Neural progenitor cell (in vitro differentiated cells): Measurements from ENCODE around the gene SEMA4D. TPM values are rescaled to one million over a fixed set of nuclear protein-coding genes. Genes with fewer than 3 reads are reported as not detected.
"Not testable (repeated sequence)": the region's sequence is repeated elsewhere in the genome, so short reads cannot be mapped to it uniquely, and the experiment has no call there.

ENCODE experiments used
- DNase-seq: peaks from one replicate; pipeline ENCODE4 v3.0.0-alpha.2; 2016; ENCODE audit warnings: low spot score
- H2AFZ ChIP-seq: fragments of 200-600 bp; sonication (generic); replicated peaks from 2 replicates; pipeline ENCODE4 v1.6.1; 2016; ENCODE audit warnings: antibody characterized with exemption
- H3F3A ChIP-seq: fragments of 200-600 bp; sonication (generic); 2 replicates; pipeline ENCODE4 v1.6.1; 2016; ENCODE audit warnings: antibody characterized with exemption, low read depth
- H3K27ac ChIP-seq: fragments of 200-600 bp; sonication (generic); 2 replicates; pipeline ENCODE4 v1.5.1; 2016; ENCODE audit warnings: mild to moderate bottlenecking
- H3K27me3 ChIP-seq: fragments of 200-600 bp; sonication (generic); 2 replicates; pipeline ENCODE4 v1.6.1; 2016; ENCODE audit warnings: mild to moderate bottlenecking, moderate library complexity
- H3K36me3 ChIP-seq: fragments of 200-600 bp; sonication (generic); 2 replicates; pipeline ENCODE4 v1.5.1; 2016
- H3K4me1 ChIP-seq: fragments of 200-600 bp; sonication (generic); 2 replicates; pipeline ENCODE4 v1.6.1; 2016; ENCODE audit warnings: mixed run types
- H3K4me2 ChIP-seq: fragments of 200-600 bp; sonication (generic); 2 replicates; pipeline ENCODE4 v1.6.1; 2016
- H3K4me3 ChIP-seq: fragments of 200-600 bp; sonication (generic); 2 replicates; pipeline ENCODE4 v1.5.1; 2016
- H3K79me2 ChIP-seq: fragments of 200-600 bp; sonication (generic); 2 replicates; pipeline ENCODE4 v1.6.1; 2016; ENCODE audit warnings: low read depth
- H3K9ac ChIP-seq: fragments of 200-600 bp; sonication (generic); 2 replicates; pipeline ENCODE4 v1.6.1; 2016
- H3K9me3 ChIP-seq: fragments of 200-600 bp; sonication (generic); 2 replicates; pipeline ENCODE4 v1.5.1; 2016; ENCODE audit warnings: low read depth
- H4K20me1 ChIP-seq: fragments of 200-600 bp; sonication (generic); 2 replicates; pipeline ENCODE4 v1.6.1; 2016; ENCODE audit warnings: low read depth
- H3K27ac Mint-ChIP-seq: 3 replicates; pipeline ENCODE4 v1.8.0; 2021; ENCODE audit warnings: mixed read lengths
- H3K27me3 Mint-ChIP-seq: 2 replicates; pipeline ENCODE4 v1.8.0; 2022; ENCODE audit warnings: low read depth, mild to moderate bottlenecking, inconsistent platforms, moderate library complexity, mixed read lengths; ENCODE audit not compliant: insufficient read depth
- H3K36me3 Mint-ChIP-seq: 3 replicates; pipeline ENCODE4 v1.8.0; 2021; ENCODE audit warnings: mixed read lengths
- H3K4me1 Mint-ChIP-seq: 3 replicates; pipeline ENCODE4 v1.8.0; 2021; ENCODE audit warnings: mixed read lengths
- H3K4me3 Mint-ChIP-seq: 3 replicates; pipeline ENCODE4 v1.8.0; 2021; ENCODE audit warnings: mild to moderate bottlenecking, moderate library complexity, mixed read lengths
- H3K9me3 Mint-ChIP-seq: 3 replicates; pipeline ENCODE4 v1.8.0; 2020; ENCODE audit warnings: mixed read lengths
- CTCF ChIP-seq: fragments of 200-600 bp; sonication (generic); IDR thresholded peaks from 2 replicates; pipeline ENCODE4 v1.5.1; 2017; ENCODE audit warnings: antibody characterized with exemption, mild to moderate bottlenecking
- EZH2 ChIP-seq: fragments of 200-600 bp; sonication (generic); IDR thresholded peaks from 2 replicates; pipeline ENCODE4 v1.6.1; 2017; ENCODE audit warnings: antibody characterized with exemption, mild to moderate bottlenecking, moderate library complexity
- EZH2phosphoT487 ChIP-seq: fragments of 200-600 bp; sonication (generic); IDR thresholded peaks from 2 replicates; pipeline ENCODE4 v1.6.1; 2017; ENCODE audit warnings: antibody characterized with exemption
- total RNA-seq: library from RNA; depleted of rRNA; stranded (reverse); fragments of >200 nt; gene quantifications from 2 replicates; pipeline ENCODE4 v1.2.3, GENCODE V29; 2015; ENCODE audit warnings: low replicate concordance

Gene SEMA4D
- total RNA-seq, 1 donor from 2014 or later: 19.1 TPM

- Mint-ChIP-seq H3K9me3 (peaks cover 2% of the 10 kb centered on the region), H3K4me3 (no peak overlapping the region), H3K36me3 (peaks cover 9% of the 10 kb centered on the region), H3K27me3 (peaks cover 2% of the 10 kb centered on the region), H3K27ac (no peak overlapping the region), H3K4me1 (peaks cover 40% of the 10 kb centered on the region)
- DNase-seq: no peak
- H2AFZ ChIP-seq: no peak overlapping the region
- no peak overlapping the region for H3K9ac ChIP-seq
- TF ChIP-seq EZH2phosphoT487: no peak
- no peak for TF ChIP-seq EZH2
- no peak for TF ChIP-seq CTCF
- H3F3A ChIP-seq: no peaks in the 10 kb centered on the region
- H3K27ac ChIP-seq: peak overlapping the region; percentile 23
- peaks cover 69% of the 10 kb centered on the region for H3K79me2 ChIP-seq
- H3K4me3 ChIP-seq: no peak overlapping the region
- no peaks in the 10 kb centered on the region for H3K36me3 ChIP-seq
- peak overlapping the region; percentile 31 for H3K4me2 ChIP-seq
- no peaks in the 10 kb centered on the region for H3K27me3 ChIP-seq
- peaks cover 18% of the 10 kb centered on the region for H3K4me1 ChIP-seq
- peaks cover 32% of the 10 kb centered on the region for H4K20me1 ChIP-seq
- H3K9me3 ChIP-seq: no peaks in the 10 kb centered on the region
Observed at GRCh38 chr9:89482056-89482851, 15.7 kb downstream of the SEMA4D start.

- Histone ChIP-seq H3F3A (no peaks in the 10 kb centered on the region), H3K79me2 (peaks cover 69% of the 10 kb centered on the region), H3K27ac (no peak overlapping the region), H3K36me3 (no peaks in the 10 kb centered on the region), H3K9ac (no peak overlapping the region), H2AFZ (no peak overlapping the region), H3K4me1 (peaks cover 18% of the 10 kb centered on the region), H3K4me2 (no peak overlapping the region), H4K20me1 (peaks cover 37% of the 10 kb centered on the region), H3K9me3 (no peaks in the 10 kb centered on the region), H3K4me3 (no peak overlapping the region), H3K27me3 (no peaks in the 10 kb centered on the region)
- no peak for DNase-seq
- H3K36me3 Mint-ChIP-seq: peaks cover 9% of the 10 kb centered on the region
- H3K4me1 Mint-ChIP-seq: peaks cover 41% of the 10 kb centered on the region
- H3K27ac Mint-ChIP-seq: peak overlapping the region; percentile 16
- H3K27me3 Mint-ChIP-seq: peaks cover 2% of the 10 kb centered on the region
- TF ChIP-seq EZH2: no peak
- no peak for TF ChIP-seq CTCF
- TF ChIP-seq EZH2phosphoT487: no peak
- peaks cover 2% of the 10 kb centered on the region for H3K9me3 Mint-ChIP-seq
- no peak overlapping the region for H3K4me3 Mint-ChIP-seq
Observed at GRCh38 chr9:89481538-89481915, 16.4 kb downstream of the SEMA4D start.

- Histone ChIP-seq H3K27me3 (no peaks in the 10 kb centered on the region), H4K20me1 (peaks cover 39% of the 10 kb centered on the region), H3K79me2 (peaks cover 69% of the 10 kb centered on the region), H2AFZ (no peak overlapping the region), H3K4me3 (no peak overlapping the region), H3K9me3 (no peaks in the 10 kb centered on the region), H3K36me3 (no peaks in the 10 kb centered on the region), H3K9ac (no peak overlapping the region), H3K4me2 (no peak overlapping the region), H3K4me1 (peaks cover 18% of the 10 kb centered on the region), H3F3A (no peaks in the 10 kb centered on the region), H3K27ac (no peak overlapping the region)
- TF ChIP-seq CTCF: no peak
- no peak for TF ChIP-seq EZH2
- TF ChIP-seq EZH2phosphoT487: no peak
- peaks cover 2% of the 10 kb centered on the region for H3K9me3 Mint-ChIP-seq
- H3K27me3 Mint-ChIP-seq: peaks cover 2% of the 10 kb centered on the region
- peak overlapping the region; percentile 46 for H3K27ac Mint-ChIP-seq
- peaks cover 9% of the 10 kb centered on the region for H3K36me3 Mint-ChIP-seq
- H3K4me3 Mint-ChIP-seq: peak overlapping the region; percentile 34
- DNase-seq: no peak
- H3K4me1 Mint-ChIP-seq: peaks cover 41% of the 10 kb centered on the region
Observed at GRCh38 chr9:89480825-89481537, 16.9 kb downstream of the SEMA4D start.

- H3K27me3 ChIP-seq, H3K9ac ChIP-seq, H3K36me3 ChIP-seq, H3K27ac Mint-ChIP-seq, DNase-seq, H3K4me3 Mint-ChIP-seq, H3K4me2 ChIP-seq, H3K9me3 Mint-ChIP-seq, H3K27me3 Mint-ChIP-seq, H3K36me3 Mint-ChIP-seq, H3F3A ChIP-seq, H2AFZ ChIP-seq, H3K9me3 ChIP-seq, H3K4me3 ChIP-seq, H3K27ac ChIP-seq: not testable (repeated sequence)
- H3K4me1 Mint-ChIP-seq: peaks cover 44% of the 10 kb centered on the region
- peaks cover 18% of the 10 kb centered on the region for H3K4me1 ChIP-seq
- peaks cover 70% of the 10 kb centered on the region for H3K79me2 ChIP-seq
- peaks cover 44% of the 10 kb centered on the region for H4K20me1 ChIP-seq
Observed at GRCh38 chr9:89480372-89480771, 17.5 kb downstream of the SEMA4D start.

- peaks cover 18% of the 10 kb centered on the region for H3K4me1 ChIP-seq
- DNase-seq, H3K9me3 ChIP-seq, H3K9ac ChIP-seq, H3K4me3 ChIP-seq, H3K4me2 ChIP-seq, H3K36me3 ChIP-seq, H3K4me3 Mint-ChIP-seq, H3K36me3 Mint-ChIP-seq, H3K27ac Mint-ChIP-seq, H2AFZ ChIP-seq, H3K27ac ChIP-seq, H3F3A ChIP-seq, H3K27me3 ChIP-seq, H3K27me3 Mint-ChIP-seq, H3K9me3 Mint-ChIP-seq: not testable (repeated sequence)
- H3K4me1 Mint-ChIP-seq: peaks cover 45% of the 10 kb centered on the region
- peaks cover 67% of the 10 kb centered on the region for H3K79me2 ChIP-seq
- H4K20me1 ChIP-seq: peaks cover 46% of the 10 kb centered on the region
Observed at GRCh38 chr9:89479669-89480011, 18.3 kb downstream of the SEMA4D start.
